MCF 10A (cell line): ENCODE data around the gene COL25A1. TPM values are rescaled to one million over a fixed set of nuclear protein-coding genes. Genes with fewer than 3 reads are reported as not detected.

ENCODE experiments used
- BruUV-seq: library from RNA; stranded (reverse); fragments of 400-500 nt; replicated peaks from 2 replicates; lab custom pipeline; 2021; lab: Mats Ljungman, UMichigan
- CTCF ChIA-PET: fragments of 300-600 bp; sonication (Branson Sonifier 250); formaldehyde crosslinking; extraction: SDS; loops from one replicate; lab custom pipeline; 2021; ENCODE audit warnings: antibody characterized with exemption, inconsistent platforms; lab: Yijun Ruan, JAX
- POLR2A ChIA-PET: fragments of 300-600, 350-650 bp; sonication (Branson Sonifier 250); formaldehyde crosslinking; extraction: SDS; loops from one replicate; lab custom pipeline; 2020; ENCODE audit warnings: antibody characterized with exemption, inconsistent platforms; lab: Yijun Ruan, JAX
- DNase-seq: peaks from one replicate; pipeline ENCODE4 v3.0.0-alpha.2; 2018; ENCODE audit not compliant: unreplicated experiment
- H3K27ac Mint-ChIP-seq: one replicate; pipeline ENCODE4 v1.8.0; 2022; ENCODE audit warnings: mild to moderate bottlenecking, low read depth, mixed read lengths; ENCODE audit not compliant: unreplicated experiment
- H3K27me3 Mint-ChIP-seq: one replicate; pipeline ENCODE4 v1.8.0; 2022; ENCODE audit warnings: mixed read lengths; ENCODE audit not compliant: insufficient read depth, unreplicated experiment
- H3K36me3 Mint-ChIP-seq: one replicate; pipeline ENCODE4 v1.8.0; 2022; ENCODE audit warnings: mild to moderate bottlenecking, moderate library complexity, mixed read lengths; ENCODE audit not compliant: insufficient read depth, unreplicated experiment
- H3K4me1 Mint-ChIP-seq: one replicate; pipeline ENCODE4 v1.8.0; 2022; ENCODE audit warnings: mixed read lengths; ENCODE audit not compliant: insufficient read depth, unreplicated experiment
- H3K4me3 Mint-ChIP-seq: one replicate; pipeline ENCODE4 v1.8.0; 2022; ENCODE audit warnings: mild to moderate bottlenecking, moderate library complexity, mixed read lengths; ENCODE audit not compliant: unreplicated experiment
- H3K9me3 Mint-ChIP-seq: one replicate; pipeline ENCODE4 v1.8.0; 2022; ENCODE audit warnings: mixed read lengths; ENCODE audit not compliant: unreplicated experiment
- intact Hi-C: fragments of 100-400 bp; cut with micrococcal nuclease; formaldehyde crosslinking; loops from 2 replicates; pipeline ENCODE4 v1.14.1; 2022
- total RNA-seq: library from RNA; stranded (reverse); gene quantifications from 2 replicates; pipeline ENCODE4 v1.2.3, GENCODE V29; 2022
- TF ChIP-seq, protein P1 (sequence below): fragments of 200-600 bp; IDR thresholded peaks from one replicate; pipeline ENCODE4 v1.8.0; 2022; ENCODE audit warnings: antibody characterized with exemption, mild to moderate bottlenecking; ENCODE audit not compliant: unreplicated experiment

Gene COL25A1
- total RNA-seq, 1 experiment from 2014 or later: not detected

DNA sequence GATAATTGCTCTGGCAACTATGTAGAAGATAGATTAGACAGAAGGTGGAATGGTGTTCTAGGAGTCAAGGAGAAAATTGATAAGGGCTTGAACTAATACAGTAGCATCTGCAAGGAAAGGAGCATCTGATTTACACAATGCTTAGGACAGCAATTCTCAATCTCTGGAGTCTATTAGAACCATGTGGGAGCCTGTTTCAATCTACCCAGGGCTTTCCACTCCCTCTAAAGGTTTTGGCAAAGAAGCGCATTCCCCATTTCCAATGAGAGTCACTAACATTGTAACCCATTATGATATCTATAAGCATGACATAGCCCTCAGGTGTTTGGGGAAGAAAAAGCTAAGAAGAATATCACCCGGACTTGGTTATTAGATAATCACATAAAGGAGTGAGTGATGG lies 168.2 kb downstream of the COL25A1 start:
- intact Hi-C loops: no loop called here
- TF ChIP-seq, protein P1, sequence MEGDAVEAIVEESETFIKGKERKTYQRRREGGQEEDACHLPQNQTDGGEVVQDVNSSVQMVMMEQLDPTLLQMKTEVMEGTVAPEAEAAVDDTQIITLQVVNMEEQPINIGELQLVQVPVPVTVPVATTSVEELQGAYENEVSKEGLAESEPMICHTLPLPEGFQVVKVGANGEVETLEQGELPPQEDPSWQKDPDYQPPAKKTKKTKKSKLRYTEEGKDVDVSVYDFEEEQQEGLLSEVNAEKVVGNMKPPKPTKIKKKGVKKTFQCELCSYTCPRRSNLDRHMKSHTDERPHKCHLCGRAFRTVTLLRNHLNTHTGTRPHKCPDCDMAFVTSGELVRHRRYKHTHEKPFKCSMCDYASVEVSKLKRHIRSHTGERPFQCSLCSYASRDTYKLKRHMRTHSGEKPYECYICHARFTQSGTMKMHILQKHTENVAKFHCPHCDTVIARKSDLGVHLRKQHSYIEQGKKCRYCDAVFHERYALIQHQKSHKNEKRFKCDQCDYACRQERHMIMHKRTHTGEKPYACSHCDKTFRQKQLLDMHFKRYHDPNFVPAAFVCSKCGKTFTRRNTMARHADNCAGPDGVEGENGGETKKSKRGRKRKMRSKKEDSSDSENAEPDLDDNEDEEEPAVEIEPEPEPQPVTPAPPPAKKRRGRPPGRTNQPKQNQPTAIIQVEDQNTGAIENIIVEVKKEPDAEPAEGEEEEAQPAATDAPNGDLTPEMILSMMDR: no peak
- no peaks in the 10 kb centered on the region for H3K9me3 Mint-ChIP-seq
- no peak for DNase-seq
- ChIA-PET POLR2A (no interaction called here), CTCF (no interaction called here)
- no peak overlapping the region for H3K4me3 Mint-ChIP-seq
- H3K27me3 Mint-ChIP-seq: no peaks in the 10 kb centered on the region
- H3K27ac Mint-ChIP-seq: no peak overlapping the region
- no peaks in the 10 kb centered on the region for H3K36me3 Mint-ChIP-seq
- no peaks in the 10 kb centered on the region for H3K4me1 Mint-ChIP-seq
- no TSS peak for BruUV-seq

DNA sequence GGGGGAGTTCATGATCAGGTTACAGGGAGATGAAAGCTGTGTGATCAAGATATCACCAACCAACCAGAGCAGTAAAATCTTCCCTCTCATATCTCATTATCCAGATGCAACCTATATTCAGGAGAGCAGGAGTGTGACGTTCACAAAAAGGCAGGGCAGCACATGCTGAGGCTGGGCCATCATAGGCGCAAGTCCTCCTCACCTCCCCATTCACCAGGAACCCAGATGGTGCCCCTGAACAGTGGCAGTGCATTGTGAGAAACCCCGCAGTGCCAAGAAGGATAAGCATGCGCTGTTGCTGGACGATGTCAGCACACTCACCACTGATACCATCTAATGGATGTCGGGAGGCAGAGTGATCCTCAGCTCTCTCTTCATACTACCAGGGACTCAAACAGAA lies 170.9 kb downstream of the COL25A1 start:
- Mint-ChIP-seq H3K27me3 (no peaks in the 10 kb centered on the region), H3K36me3 (no peaks in the 10 kb centered on the region), H3K4me3 (no peak overlapping the region), H3K27ac (no peak overlapping the region), H3K4me1 (peaks cover 4% of the 10 kb centered on the region), H3K9me3 (no peaks in the 10 kb centered on the region)
- TF ChIP-seq, protein P1: no peak
- ChIA-PET POLR2A (no interaction called here), CTCF (no interaction called here)
- no TSS peak for BruUV-seq
- intact Hi-C loops: no loop called here
- DNase-seq: no peak

DNA sequence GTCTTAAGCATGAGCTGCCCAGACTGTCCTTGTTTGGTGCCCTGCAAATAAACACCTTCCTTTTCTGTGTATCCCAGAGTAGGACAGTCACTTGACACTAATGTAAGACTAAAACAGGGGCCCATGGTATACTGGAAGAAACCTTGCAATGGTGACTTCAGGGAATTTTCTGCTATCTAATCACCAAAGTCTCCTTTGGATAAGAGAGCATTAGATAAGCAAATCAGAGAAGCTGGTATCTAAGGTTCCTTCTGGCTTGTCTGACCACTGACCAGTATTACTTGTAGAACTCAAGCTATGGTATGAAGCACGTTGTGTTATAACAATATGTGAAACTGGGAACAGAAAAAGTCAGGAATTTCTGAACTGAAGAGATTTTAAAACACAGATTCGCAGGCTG lies 173.9 kb downstream of the COL25A1 start:
- ChIA-PET POLR2A (no interaction called here), CTCF (interaction anchor here (0.6 to 0.7 kb wide), 2 partner anchors 27 to 55 kb away, joined by 3 to 4 read pairs; no protein-coding TSS in a partner anchor)
- BruUV-seq: no TSS peak
- no peak overlapping the region for H3K27ac Mint-ChIP-seq
- H3K27me3 Mint-ChIP-seq: no peaks in the 10 kb centered on the region
- TF ChIP-seq, protein P1: no peak
- DNase-seq: no peak
- intact Hi-C loops: no loop called here
- H3K4me1 Mint-ChIP-seq: peaks cover 6% of the 10 kb centered on the region
- no peaks in the 10 kb centered on the region for H3K9me3 Mint-ChIP-seq
- H3K4me3 Mint-ChIP-seq: no peak overlapping the region
- H3K36me3 Mint-ChIP-seq: no peaks in the 10 kb centered on the region

DNA sequence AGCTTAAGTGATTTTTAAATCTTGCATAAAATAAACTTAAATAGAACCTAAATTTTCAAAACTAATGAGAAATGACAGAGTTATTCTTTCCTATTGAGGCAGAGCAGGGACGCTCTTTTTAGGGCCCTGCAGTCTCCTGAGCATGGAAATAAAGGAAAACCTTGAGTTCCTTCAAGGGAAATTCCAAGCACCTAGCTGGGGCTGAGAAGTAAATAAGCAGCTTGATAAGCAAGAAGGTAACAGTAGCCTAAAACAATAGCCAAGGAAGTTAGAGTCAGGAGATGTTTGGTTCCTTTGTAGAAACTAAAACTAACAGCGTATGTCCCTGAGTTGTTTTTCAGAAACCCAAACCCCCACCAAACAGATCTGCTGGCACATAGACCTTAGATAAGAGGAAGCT lies 174.6 kb downstream of the COL25A1 start:
- BruUV-seq: no TSS peak
- no peaks in the 10 kb centered on the region for H3K27me3 Mint-ChIP-seq
- CTCF ChIA-PET: interaction anchor here (0.6 to 1.1 kb wide), 3 partner anchors 16 to 170 kb away, joined by 3 to 4 read pairs (median 4); no protein-coding TSS in a partner anchor

More for the DNA sequence above, 174.6 kb downstream of the COL25A1 start:
- TF ChIP-seq, protein P1: no peak
- Mint-ChIP-seq H3K9me3 (no peaks in the 10 kb centered on the region), H3K4me3 (no peak overlapping the region), H3K4me1 (peaks cover 6% of the 10 kb centered on the region), H3K27ac (no peak overlapping the region), H3K36me3 (no peaks in the 10 kb centered on the region)
- POLR2A ChIA-PET: no interaction called here
- DNase-seq: no peak
- intact Hi-C loops: no loop called here
